ENCODE measurements around the gene ZNF277. TPM values are rescaled to one million over a fixed set of nuclear protein-coding genes. Genes with fewer than 3 reads are reported as not detected.

ZNF277 gene
- total RNA-seq, 2 donors from 2014 or later, result 27.9 to 41.5 TPM

GRCh38 chr7:112279042-112279441 lies 72.5 kb downstream of the ZNF277 start:
- no peak for DNase-seq (ENCODE audit: low spot score)
- TF ChIP-seq CTCF (IDR thresholded peaks at IDR 0.05), result no peak
- no peak overlapping the region for H3K27ac ChIP-seq
- no peaks in the 10 kb centered on the region for H3K27me3 ChIP-seq (replicated peaks; ENCODE audit: insufficient read depth)
- no peaks in the 10 kb centered on the region for H3K9me3 ChIP-seq
- ATAC-seq (ENCODE audit: insufficient number of reproducible peaks, low FRiP score, low read depth), result no peak
- no peak overlapping the region for H3K4me3 ChIP-seq
- H3K4me1 ChIP-seq (ENCODE audit: control insufficient read depth in 1 of 2, low read depth in 2 of 2), result no peaks in the 10 kb centered on the region
- no peaks in the 10 kb centered on the region for H3K36me3 ChIP-seq

- H3K27me3 ChIP-seq (replicated peaks; ENCODE audit: insufficient read depth), result no peaks in the 10 kb centered on the region
- H3K9me3 ChIP-seq, result no peaks in the 10 kb centered on the region
- ATAC-seq (ENCODE audit: insufficient number of reproducible peaks, low FRiP score, low read depth), result no peak
- TF ChIP-seq CTCF (IDR thresholded peaks at IDR 0.05), result no peak
- H3K4me3 ChIP-seq, result no peak overlapping the region
- no peaks in the 10 kb centered on the region for H3K4me1 ChIP-seq (ENCODE audit: control insufficient read depth in 1 of 2, low read depth in 2 of 2)
- no peak overlapping the region for H3K27ac ChIP-seq
- no peak for DNase-seq (ENCODE audit: low spot score)
- H3K36me3 ChIP-seq, result no peaks in the 10 kb centered on the region
Measured at GRCh38 chr7:112280267-112280666, 73.8 kb downstream of the ZNF277 start.

- ATAC-seq (ENCODE audit: insufficient number of reproducible peaks, low FRiP score, low read depth), result no peak
Measured at GRCh38 chr7:112282476-112283188, 76.1 kb downstream of the ZNF277 start.

GRCh38 chr7:112283382-112283910 lies 77.0 kb downstream of the ZNF277 start:
- DNase-seq (ENCODE audit: low spot score) (no peak), ATAC-seq (ENCODE audit: insufficient number of reproducible peaks, low FRiP score, low read depth) (no peak)
- Histone ChIP-seq H3K4me3 (no peak overlapping the region), H3K36me3 (no peaks in the 10 kb centered on the region), H3K27me3 (replicated peaks; ENCODE audit: insufficient read depth) (no peaks in the 10 kb centered on the region), H3K9me3 (no peaks in the 10 kb centered on the region), H3K27ac (no peak overlapping the region), H3K4me1 (ENCODE audit: control insufficient read depth in 1 of 2, low read depth in 2 of 2) (no peaks in the 10 kb centered on the region)
- TF ChIP-seq CTCF (IDR thresholded peaks at IDR 0.05), result no peak

More at GRCh38 chr7:112282476-112283188, 76.1 kb downstream of the ZNF277 start:
- Histone ChIP-seq H3K27ac (no peak overlapping the region), H3K9me3 (no peaks in the 10 kb centered on the region), H3K4me3 (no peak overlapping the region), H3K36me3 (no peaks in the 10 kb centered on the region), H3K4me1 (ENCODE audit: control insufficient read depth in 1 of 2, low read depth in 2 of 2) (no peaks in the 10 kb centered on the region), H3K27me3 (replicated peaks; ENCODE audit: insufficient read depth) (no peaks in the 10 kb centered on the region)
- no peak for TF ChIP-seq CTCF (IDR thresholded peaks at IDR 0.05)
- DNase-seq (ENCODE audit: low spot score), result no peak

- H3K4me3 ChIP-seq, result no peak overlapping the region
- no peak overlapping the region for H3K27ac ChIP-seq
- no peaks in the 10 kb centered on the region for H3K36me3 ChIP-seq
- no peaks in the 10 kb centered on the region for H3K4me1 ChIP-seq (ENCODE audit: control insufficient read depth in 1 of 2, low read depth in 2 of 2)
- DNase-seq (ENCODE audit: low spot score), result no peak
- ATAC-seq (ENCODE audit: insufficient number of reproducible peaks, low FRiP score, low read depth), result no peak
- no peaks in the 10 kb centered on the region for H3K9me3 ChIP-seq
- no peaks in the 10 kb centered on the region for H3K27me3 ChIP-seq (replicated peaks; ENCODE audit: insufficient read depth)
- TF ChIP-seq CTCF (IDR thresholded peaks at IDR 0.05), result no peak
Measured at GRCh38 chr7:112286250-112287086, 80.0 kb downstream of the ZNF277 start.
